Esophagus squamous epithelium (tissue), 5 donors: ENCODE results near the gene SLC4A9. TPM values are rescaled to one million over a fixed set of nuclear protein-coding genes. Genes with fewer than 3 reads are reported as not detected.

Source experiments
- DNase-seq: peaks from one replicate; lab custom pipeline; 2025; lab: John Stamatoyannopoulos, UW
- H3K27ac ChIP-seq, 4 donors: fragments of 200-600 bp; sonication (generic); one replicate each; pipeline ENCODE4 v1.5.1; 2016 to 2019; ENCODE audit warnings: mild to moderate bottlenecking in 1 of 4
- H3K27me3 ChIP-seq, 4 donors: fragments of 200-600 bp; sonication (generic); 1 replicate in 3 of 4; 2 replicates in 1 of 4; pipeline versions ENCODE4 v1.5.1 to v1.6.0; 2017 to 2021; ENCODE audit warnings: antibody characterized with exemption in 1 of 4
- H3K36me3 ChIP-seq, 3 donors: fragments of 200-600 bp; sonication (generic); one replicate each; pipeline ENCODE4 v1.5.1; 2016 to 2019
- H3K4me1 ChIP-seq, 3 donors: fragments of 200-600 bp; sonication (generic); one replicate each; pipeline ENCODE4 v1.5.1; 2017 to 2019
- H3K4me3 ChIP-seq, 4 donors: fragments of 200-600 bp; sonication (generic); 1 replicate in 3 of 4; 2 replicates in 1 of 4; pipeline ENCODE4 v1.5.1; 2016 to 2019; ENCODE audit warnings: mild to moderate bottlenecking in 2 of 4, moderate library complexity in 1 of 4
- H3K9me3 ChIP-seq, 3 donors: fragments of 200-600 bp; sonication (generic); one replicate each; pipeline ENCODE4 v1.5.1; 2016 to 2019
- CTCF ChIP-seq, 6 experiments: fragments of 450-650 bp in 4 of 6; fragments of 200-600 bp in 2 of 6; sonication (generic) in 2 of 6; IDR thresholded peaks; one replicate each; pipeline ENCODE4 v1.5.1; 2016 to 2019; ENCODE audit warnings: antibody characterized with exemption in 6 of 6, mild to moderate bottlenecking in 4 of 6, moderate library complexity in 4 of 6
- POLR2A ChIP-seq, 4 donors: fragments of 450-650 bp; IDR thresholded peaks; one replicate each; pipeline ENCODE4 v1.6.1; 2017; ENCODE audit warnings: antibody characterized with exemption in 4 of 4, mild to moderate bottlenecking in 4 of 4, moderate library complexity in 3 of 4
- WGBS, 2 donors: methylation state at CpG; one replicate each; pipeline ENCODE4 v1.1.5; 2018; 5-methylcytosine and 5-hydroxymethylcytosine counted together
- intact Hi-C: fragments of 100-400 bp; cut with DNase I; formaldehyde crosslinking; loops from one replicate; pipeline ENCODE4 v1.15.0; 2022
- total RNA-seq, 4 donors: library from RNA; depleted of rRNA; stranded (reverse); fragments of >200 nt; gene quantifications; one replicate each; pipeline ENCODE4 v1.1.0, GENCODE V29; 2016
- donor health status: DM: yes; HTN: yes; CAD: no.

Gene SLC4A9
- total RNA-seq, 4 donors from 2014 or later, result 0.04 to 1.2 TPM; not detected in 2

GRCh38 chr5:140360681-140361479 is 886 bp downstream of the SLC4A9 start:
- TF ChIP-seq POLR2A (IDR thresholded peaks at IDR 0.05) (no peak), CTCF (IDR thresholded peaks at IDR 0.05) (no peak)
- no peak overlapping the region for H3K27ac ChIP-seq
- H3K4me3 ChIP-seq, result no peak overlapping the region
- intact Hi-C loops, result no loop called here
- H3K36me3 ChIP-seq, result no peaks in the 10 kb centered on the region
- WGBS, 2 donors, result 72 to 81% methylated on average over 2 of the region's 7 CpGs
- peaks cover 11 to 24% (median 12%) of the 10 kb centered on the region in 3 donors for H3K4me1 ChIP-seq
- DNase-seq, result no peak
- H3K27me3 ChIP-seq, result no peaks in the 10 kb centered on the region
- H3K9me3 ChIP-seq, result no peaks in the 10 kb centered on the region

GRCh38 chr5:140361901-140362300 is 1.9 kb downstream of the SLC4A9 start:
- DNase-seq, result no peak
- H3K4me1 ChIP-seq, result peaks cover 12 to 33% (median 14%) of the 10 kb centered on the region in 3 donors
- no peak overlapping the region for H3K4me3 ChIP-seq
- intact Hi-C loops, result no loop called here
- no peaks in the 10 kb centered on the region for H3K27me3 ChIP-seq
- TF ChIP-seq POLR2A (IDR thresholded peaks at IDR 0.05) (no peak), CTCF (IDR thresholded peaks at IDR 0.05) (no peak)
- H3K27ac ChIP-seq, result no peak overlapping the region
- no peaks in the 10 kb centered on the region for H3K36me3 ChIP-seq
- H3K9me3 ChIP-seq, result no peaks in the 10 kb centered on the region
- WGBS, 2 donors, result 70 to 100% methylated on average over 2 of the region's 2 CpGs

- no peaks in the 10 kb centered on the region for H3K9me3 ChIP-seq
- no peaks in the 10 kb centered on the region for H3K36me3 ChIP-seq
- no peak overlapping the region for H3K27ac ChIP-seq
- 18 to 86% methylated on average over 1 to 8 of the region's 8 CpGs for WGBS, 2 donors
- peaks cover 12 to 33% (median 16%) of the 10 kb centered on the region in 3 donors for H3K4me1 ChIP-seq
- intact Hi-C loops, result no loop called here
- H3K4me3 ChIP-seq, result no peak overlapping the region
- H3K27me3 ChIP-seq, result no peaks in the 10 kb centered on the region
- DNase-seq, result no peak
- TF ChIP-seq CTCF (IDR thresholded peaks at IDR 0.05) (no peak), POLR2A (IDR thresholded peaks at IDR 0.05) (no peak)
Observed at GRCh38 chr5:140362311-140362710, 2.3 kb downstream of the SLC4A9 start.

GRCh38 chr5:140362875-140363630 is 3.1 kb downstream of the SLC4A9 start:
- no peaks in the 10 kb centered on the region for H3K27me3 ChIP-seq
- 33 to 100% methylated on average over 2 to 7 of the region's 29 CpGs for WGBS, 2 donors
- peak; percentile 69 to 92 (median 87) for TF ChIP-seq CTCF (IDR thresholded peaks at IDR 0.05)
- TF ChIP-seq POLR2A (IDR thresholded peaks at IDR 0.05), result no peak
- intact Hi-C loops, result no loop called here
- H3K4me3 ChIP-seq, result peak overlapping the region; percentile 15 to 64 (median 43)
- no peaks in the 10 kb centered on the region for H3K9me3 ChIP-seq
- peaks cover 5 to 33% (median 9%) of the 10 kb centered on the region in 3 donors for H3K4me1 ChIP-seq
- no peaks in the 10 kb centered on the region for H3K36me3 ChIP-seq
- no peak for DNase-seq
- peak overlapping the region in 1 of 4 donors; percentile 26 for H3K27ac ChIP-seq
